Measurements from ENCODE around the gene SIPA1L3. TPM values are rescaled to one million over a fixed set of nuclear protein-coding genes. Genes with fewer than 3 reads are reported as not detected.

The SIPA1L3 gene, protein sequence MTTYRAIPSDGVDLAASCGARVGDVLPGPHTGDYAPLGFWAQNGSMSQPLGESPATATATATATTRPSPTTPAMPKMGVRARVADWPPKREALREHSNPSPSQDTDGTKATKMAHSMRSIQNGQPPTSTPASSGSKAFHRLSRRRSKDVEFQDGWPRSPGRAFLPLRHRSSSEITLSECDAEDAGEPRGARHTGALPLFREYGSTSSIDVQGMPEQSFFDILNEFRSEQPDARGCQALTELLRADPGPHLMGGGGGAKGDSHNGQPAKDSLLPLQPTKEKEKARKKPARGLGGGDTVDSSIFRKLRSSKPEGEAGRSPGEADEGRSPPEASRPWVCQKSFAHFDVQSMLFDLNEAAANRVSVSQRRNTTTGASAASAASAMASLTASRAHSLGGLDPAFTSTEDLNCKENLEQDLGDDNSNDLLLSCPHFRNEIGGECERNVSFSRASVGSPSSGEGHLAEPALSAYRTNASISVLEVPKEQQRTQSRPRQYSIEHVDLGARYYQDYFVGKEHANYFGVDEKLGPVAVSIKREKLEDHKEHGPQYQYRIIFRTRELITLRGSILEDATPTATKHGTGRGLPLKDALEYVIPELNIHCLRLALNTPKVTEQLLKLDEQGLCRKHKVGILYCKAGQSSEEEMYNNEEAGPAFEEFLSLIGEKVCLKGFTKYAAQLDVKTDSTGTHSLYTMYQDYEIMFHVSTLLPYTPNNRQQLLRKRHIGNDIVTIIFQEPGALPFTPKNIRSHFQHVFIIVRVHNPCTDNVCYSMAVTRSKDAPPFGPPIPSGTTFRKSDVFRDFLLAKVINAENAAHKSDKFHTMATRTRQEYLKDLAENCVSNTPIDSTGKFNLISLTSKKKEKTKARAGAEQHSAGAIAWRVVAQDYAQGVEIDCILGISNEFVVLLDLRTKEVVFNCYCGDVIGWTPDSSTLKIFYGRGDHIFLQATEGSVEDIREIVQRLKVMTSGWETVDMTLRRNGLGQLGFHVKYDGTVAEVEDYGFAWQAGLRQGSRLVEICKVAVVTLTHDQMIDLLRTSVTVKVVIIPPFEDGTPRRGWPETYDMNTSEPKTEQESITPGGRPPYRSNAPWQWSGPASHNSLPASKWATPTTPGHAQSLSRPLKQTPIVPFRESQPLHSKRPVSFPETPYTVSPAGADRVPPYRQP (N-terminal part only)
- total RNA-seq: 32.2 and 38.9 TPM in 2 replicates

DNA sequence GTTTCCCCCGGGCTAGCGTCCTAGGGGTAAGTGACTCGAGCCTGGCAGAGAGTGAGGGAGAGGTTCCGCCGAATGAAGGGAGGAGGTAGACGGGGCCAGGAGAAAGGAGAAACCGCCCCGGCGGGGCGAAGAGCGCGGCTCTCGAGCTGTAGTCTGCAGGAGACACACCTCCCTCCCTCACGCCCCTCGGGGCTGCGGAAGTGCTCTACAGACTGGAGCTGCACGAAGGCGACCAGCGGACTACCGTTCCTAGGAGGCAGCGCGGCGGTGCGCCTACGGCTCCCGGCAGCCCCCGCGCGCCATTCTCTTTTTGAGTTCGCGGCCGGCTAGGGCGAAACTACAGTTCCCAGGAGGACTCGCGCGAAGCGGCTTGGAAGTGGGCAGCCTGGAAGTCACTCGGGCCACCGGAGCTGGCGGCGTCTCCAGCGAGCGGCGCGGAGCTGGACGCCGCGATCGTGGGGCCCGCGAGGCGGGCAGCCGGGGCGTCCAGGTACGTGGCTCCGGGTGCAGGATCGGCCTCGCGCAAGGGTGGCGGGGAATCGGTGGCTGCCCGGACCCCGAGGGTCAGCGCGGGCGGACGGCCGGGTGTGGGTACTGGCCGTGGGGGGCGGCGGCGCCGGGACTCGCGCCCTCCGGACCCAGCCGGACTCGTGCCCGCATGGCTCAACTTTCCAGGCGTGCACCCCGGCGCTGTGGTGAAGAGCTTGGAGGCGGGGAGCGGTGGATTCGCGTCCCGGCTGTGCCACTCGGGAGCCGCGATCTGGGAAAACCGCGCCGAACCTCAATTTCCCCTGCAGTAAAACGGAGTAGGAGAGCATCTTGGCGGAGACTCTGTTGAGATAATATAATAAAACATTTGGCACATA lies at the start of gene SIPA1L3:
Gene SIPA1L3 (plus strand): TSS at position 340 of the 866 bp plus-strand sequence. CDS start 174,358 bp downstream, outside the sequence.

DNA sequence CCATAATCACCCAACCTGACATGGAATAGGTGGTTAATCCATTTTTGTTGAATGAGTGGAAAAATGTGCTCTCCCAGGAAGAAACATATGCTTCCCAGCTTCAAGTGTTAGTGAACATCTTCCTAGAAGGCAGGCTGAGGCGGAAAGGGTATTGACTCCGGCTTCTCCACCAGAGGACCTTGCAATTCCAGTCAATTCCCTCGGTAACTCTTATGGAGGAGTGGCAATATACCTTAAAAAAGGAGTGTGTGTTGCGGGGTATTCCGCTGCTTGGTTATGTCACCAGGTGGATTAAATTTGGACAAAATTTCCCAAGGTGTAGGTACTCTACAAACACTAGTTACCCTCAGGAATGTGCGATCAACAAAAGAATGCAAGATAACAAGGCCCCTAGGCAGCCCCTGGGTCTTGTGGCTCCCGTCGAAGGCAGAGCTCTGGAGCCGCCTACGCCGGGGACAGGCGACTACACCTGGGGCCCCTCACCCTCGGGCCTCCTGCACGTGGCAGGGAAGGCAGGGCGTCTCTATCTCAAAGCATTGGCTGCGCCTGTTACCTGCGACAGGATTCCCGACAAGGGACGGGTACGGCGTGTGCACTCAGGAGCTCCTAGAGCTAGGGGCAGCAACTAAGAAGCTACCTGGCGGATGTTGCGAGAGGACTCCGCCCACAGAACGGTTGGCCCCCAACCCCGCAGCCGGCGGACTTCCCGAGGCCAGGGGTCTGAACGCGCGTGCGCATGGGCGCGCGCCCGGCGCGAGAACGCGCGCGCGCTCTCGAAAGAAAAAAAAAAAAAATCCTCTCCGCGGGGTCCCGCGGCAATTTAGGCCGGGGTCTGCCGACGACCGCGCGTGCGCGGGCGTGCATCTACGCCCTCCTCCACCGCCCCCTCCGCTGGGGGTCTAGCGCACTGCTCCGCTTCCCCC lies 801 bp upstream of the SIPA1L3 start, which contains the start of gene WDR87:
Gene WDR87 (minus strand): TSS at position 649 of the 923 bp plus-strand sequence. CDS start 8,355 bp downstream, outside the sequence.

DNA sequence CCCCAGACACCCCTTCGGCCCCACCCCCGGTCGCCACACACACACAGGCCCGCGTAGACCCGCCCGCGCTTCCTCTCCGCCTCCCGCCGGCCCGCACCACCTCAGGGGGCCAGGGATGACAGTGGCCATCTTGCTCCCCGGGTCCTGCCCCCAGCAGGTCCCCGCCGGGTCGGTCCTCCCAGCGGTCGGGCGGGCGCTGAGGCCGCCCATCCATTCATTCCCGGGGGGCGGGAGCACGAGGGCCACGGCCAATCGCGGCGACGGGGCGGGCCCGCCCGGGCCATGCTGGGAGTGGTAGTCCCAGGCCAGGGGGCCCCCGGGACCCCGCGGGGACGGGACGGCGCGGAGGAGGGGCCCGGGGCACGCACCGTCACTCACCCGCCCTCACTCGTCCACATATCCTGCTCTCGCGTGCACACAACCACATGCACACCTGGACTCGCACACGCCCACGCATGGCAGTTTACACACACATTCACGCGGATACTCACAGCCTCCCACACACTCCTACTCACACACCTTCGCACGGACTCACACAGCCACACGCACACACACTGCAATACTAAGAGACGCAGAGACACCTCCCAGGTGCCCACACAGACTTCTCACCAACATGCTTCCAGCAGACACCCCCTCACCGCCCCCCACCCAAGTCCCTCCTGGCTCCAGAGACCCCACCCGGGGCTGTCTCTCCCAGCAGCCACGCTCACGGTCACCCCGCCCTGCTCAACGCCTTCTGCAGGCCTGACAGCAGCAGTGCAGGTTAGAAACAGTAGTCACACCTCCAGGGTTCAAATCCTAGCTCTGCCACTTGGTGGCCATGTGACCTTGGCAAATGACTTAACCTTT lies 317.2 kb downstream of the SIPA1L3 start, which contains the start of gene DPF1:
Gene DPF1 (minus strand): TSS at position 209 of the 849 bp plus-strand sequence. CDS start 80 bp downstream, at position 129.

Small RNA genes lying within 50 kb of the gene (small RNA-seq; reads per million reads assigned to genes)
- not detected for gene RN7SL663P

Other genes starting within 250 kb of the SIPA1L3 start
- gene ZNF607, start 187.4 kb upstream of the SIPA1L3 start, total RNA-seq: 2.5 and 2.9 TPM in 2 replicates
- 4.9 and 6.3 TPM in 2 replicates for gene ZNF573, start 127.6 kb upstream of the SIPA1L3 start, total RNA-seq
- not detected in 2 replicates for gene WDR87, start 614 bp upstream of the SIPA1L3 start, total RNA-seq

All from vein endothelial cell (primary cell).